Measurements from ENCODE around the gene TLK1.

The TLK1 gene

GRCh38 chr2:171025214-171025613, 135.5 kb downstream of the TLK1 start:
- TF ChIP-seq ZFX (IDR thresholded peaks at IDR 0.05) (no peak), CTCF (conservative IDR thresholded peaks at IDR 0.05) (no peak)

GRCh38 chr2:171018522-171018921, 142.2 kb downstream of the TLK1 start:
- no peak overlapping the region for H3K27ac ChIP-seq
- TF ChIP-seq CTCF (conservative IDR thresholded peaks at IDR 0.05), result no peak
- no peak for TF ChIP-seq ZFX (IDR thresholded peaks at IDR 0.05)

More at GRCh38 chr2:171025214-171025613, 135.5 kb downstream of the TLK1 start:
- H3K27ac ChIP-seq, result no peak overlapping the region

- TF ChIP-seq ZFX (IDR thresholded peaks at IDR 0.05) (no peak), CTCF (conservative IDR thresholded peaks at IDR 0.05) (no peak)
- no peak overlapping the region for H3K27ac ChIP-seq
Measured at GRCh38 chr2:171016125-171016524, 144.6 kb downstream of the TLK1 start.

GRCh38 chr2:171013851-171014250, 146.8 kb downstream of the TLK1 start:
- H3K27ac ChIP-seq, result no peak overlapping the region
- TF ChIP-seq CTCF (conservative IDR thresholded peaks at IDR 0.05), result no peak
- no peak for TF ChIP-seq ZFX (IDR thresholded peaks at IDR 0.05)

- no peak for TF ChIP-seq ZFX (IDR thresholded peaks at IDR 0.05)
- no peak overlapping the region for H3K27ac ChIP-seq
Measured at GRCh38 chr2:171009386-171009785, 151.3 kb downstream of the TLK1 start.

- H3K27ac ChIP-seq, result no peak overlapping the region
- TF ChIP-seq ZFX (IDR thresholded peaks at IDR 0.05), result no peak
- TF ChIP-seq CTCF (conservative IDR thresholded peaks at IDR 0.05), result no peak
Measured at GRCh38 chr2:171008550-171009205, 152.0 kb downstream of the TLK1 start.

GRCh38 chr2:171004833-171005232, 155.9 kb downstream of the TLK1 start:
- no peak for TF ChIP-seq CTCF (conservative IDR thresholded peaks at IDR 0.05)
- no peak for TF ChIP-seq ZFX (IDR thresholded peaks at IDR 0.05)
- H3K27ac ChIP-seq, result no peak overlapping the region

- TF ChIP-seq CTCF (conservative IDR thresholded peaks at IDR 0.05) (no peak), ZFX (IDR thresholded peaks at IDR 0.05) (no peak)
Measured at GRCh38 chr2:171004363-171004762, 156.3 kb downstream of the TLK1 start.

More at GRCh38 chr2:171004363-171004762, 156.3 kb downstream of the TLK1 start:
- peak overlapping the region; percentile 81 for H3K27ac ChIP-seq

Measured in C4-2B (cell line).